GM12878 (cell line): ENCODE measurements around the gene TSC22D4. TPM values are rescaled to one million over a fixed set of nuclear protein-coding genes. Genes with fewer than 3 reads are reported as not detected.

ENCODE experiments used
- ATAC-seq: fragments of 200-7000 bp; cut with Tn5 transposase; 3 replicates; pipeline ENCODE4 v1.9.1; 2020; ENCODE audit warnings: mild to moderate bottlenecking, moderate library complexity
- BruUV-seq: library from RNA; stranded (reverse); fragments of 400-500 nt; replicated peaks from 2 replicates; lab custom pipeline; 2021; lab: Mats Ljungman, UMichigan
- CTCF ChIA-PET: fragments of 300-600 bp; sonication (Branson Sonifier 250); formaldehyde crosslinking; extraction: SDS; loops from one replicate; lab custom pipeline; 2021; ENCODE audit warnings: inconsistent platforms; lab: Yijun Ruan, JAX
- POLR2A ChIA-PET: fragments of 350-600 bp; formaldehyde crosslinking; extraction: SDS; loops from one replicate; lab custom pipeline; 2021; ENCODE audit warnings: inconsistent platforms; lab: Charles Lee
- RAD21 ChIA-PET: fragments of 300-600 bp; sonication (Branson Sonifier 250); formaldehyde crosslinking; loops from one replicate; lab custom pipeline; 2023; ENCODE audit warnings: antibody characterized with exemption; ENCODE audit not compliant: unreplicated experiment; lab: Charles Lee
- SMC1A ChIA-PET: fragments of 300-600 bp; sonication (Branson Sonifier 250); formaldehyde crosslinking; loops from one replicate; lab custom pipeline; 2023; ENCODE audit not compliant: unreplicated experiment, uncharacterized antibody; lab: Charles Lee
- DNase-seq: peaks from one replicate; pipeline ENCODE4 v3.0.0-alpha.2; 2011; ENCODE audit warnings: low read depth, low spot score
- FAIRE-seq: peaks from 3 replicates; lab custom pipeline; 2011; peaks lifted over from hg19 to GRCh38; lab: Jason Lieb, UNC
- H2AFZ ChIP-seq: 2 replicates; pipeline ENCODE4 v1.6.0; 2011; ENCODE audit warnings: low read depth, low read length, control low read depth; ENCODE audit not compliant: control insufficient read depth
- H3K27ac ChIP-seq: 2 replicates; pipeline ENCODE4 v1.5.1; 2011; ENCODE audit warnings: control low read depth; ENCODE audit not compliant: control insufficient read depth, insufficient read depth
- H3K27me3 ChIP-seq, 2 experiments: replicated peaks in 1 of 2; 2 replicates each; pipeline versions ENCODE4 v1.6.0 to v1.6.1; 2011; ENCODE audit warnings: low read length in 1 of 2; ENCODE audit not compliant: control insufficient read depth in 2 of 2, insufficient read depth in 2 of 2
- H3K36me3 ChIP-seq, 2 experiments: 2 replicates each; pipeline ENCODE4 v1.5.1; 2011; ENCODE audit warnings: low read length in 1 of 2; ENCODE audit not compliant: control insufficient read depth in 2 of 2, insufficient read depth in 2 of 2
- H3K4me1 ChIP-seq: 2 replicates; pipeline ENCODE4 v1.6.1; 2011; ENCODE audit warnings: mild to moderate bottlenecking, low read length, moderate library complexity, mixed read lengths; ENCODE audit not compliant: control insufficient read depth, insufficient read depth
- H3K4me2 ChIP-seq: 2 replicates; pipeline ENCODE4 v1.6.0; 2011; ENCODE audit warnings: control low read depth; ENCODE audit not compliant: control insufficient read depth, insufficient read depth
- H3K4me3 ChIP-seq: fragments of 200-600 bp; sonication (generic); 2 replicates; pipeline ENCODE4 v1.5.1; 2016
- H3K79me2 ChIP-seq: 2 replicates; pipeline ENCODE4 v1.6.0; 2011; ENCODE audit warnings: low read length; ENCODE audit not compliant: control insufficient read depth, insufficient read depth
- H3K9ac ChIP-seq: 2 replicates; pipeline ENCODE4 v1.8.0; 2011; ENCODE audit warnings: low read length, control low read depth, mixed read lengths; ENCODE audit not compliant: control insufficient read depth, insufficient read depth
- H3K9me3 ChIP-seq: replicated peaks from 3 replicates; pipeline ENCODE4 v1.5.1; 2011; ENCODE audit warnings: mild to moderate bottlenecking, low read length; ENCODE audit not compliant: control insufficient read depth, insufficient read depth
- H4K20me1 ChIP-seq: 2 replicates; pipeline ENCODE4 v1.6.0; 2011; ENCODE audit not compliant: control insufficient read depth, insufficient read depth
- ATF2 ChIP-seq: IDR thresholded peaks from 2 replicates; pipeline ENCODE4 v1.6.1; 2012; ENCODE audit warnings: low read length, inconsistent platforms
- BHLHE40 ChIP-seq, 2 experiments: fragments of 450-650 bp in 1 of 2; IDR thresholded peaks; 2 replicates each; pipeline ENCODE4 v1.6.1; 2011 to 2017; ENCODE audit warnings: low read depth in 2 of 2, borderline replicate concordance in 1 of 2, improper control_type of control experiment in 1 of 2, low read length in 1 of 2, mild to moderate bottlenecking in 1 of 2
- HDAC6 ChIP-seq: fragments of 200-600 bp; sonication (generic); IDR thresholded peaks from one replicate; pipeline ENCODE4 v1.8.0; 2017; ENCODE audit warnings: antibody characterized with exemption; ENCODE audit not compliant: unreplicated experiment
- IKZF1 ChIP-seq: fragments of 450-650 bp; conservative IDR thresholded peaks from 2 replicates; pipeline ENCODE4 v1.6.1; 2017; ENCODE audit warnings: antibody characterized with exemption, mild to moderate bottlenecking
- POLR2A ChIP-seq: IDR thresholded peaks from 2 replicates; pipeline ENCODE4 v1.6.1; 2011; ENCODE audit warnings: low read depth, mild to moderate bottlenecking, low read length
- POLR2AphosphoS2 ChIP-seq: IDR thresholded peaks from 2 replicates; pipeline ENCODE4 v1.6.1; 2011; ENCODE audit warnings: low read depth, mild to moderate bottlenecking, low read length, improper control_type of control experiment, moderate library complexity
- POLR2AphosphoS5 ChIP-seq: IDR thresholded peaks from 2 replicates; pipeline ENCODE4 v1.6.1; 2011; ENCODE audit warnings: mild to moderate bottlenecking, low read length, inconsistent platforms
- RAD51 ChIP-seq: fragments of 450-650 bp; IDR thresholded peaks from 2 replicates; pipeline ENCODE4 v1.6.1; 2016; ENCODE audit warnings: moderate library complexity, mild to moderate bottlenecking, inconsistent platforms
- SMC3 ChIP-seq: IDR thresholded peaks from 2 replicates; pipeline ENCODE4 v1.6.1; 2011; ENCODE audit warnings: low read length, improper control_type of control experiment, borderline replicate concordance
- SP1 ChIP-seq: IDR thresholded peaks from one replicate; pipeline ENCODE4 v1.6.1; 2011; ENCODE audit warnings: low read depth, low read length
- TAF1 ChIP-seq: IDR thresholded peaks from 2 replicates; pipeline ENCODE4 v1.6.1; 2011; ENCODE audit warnings: mild to moderate bottlenecking, low read depth, low read length, borderline replicate concordance
- TARDBP ChIP-seq: IDR thresholded peaks from 2 replicates; pipeline ENCODE4 v1.6.1; 2016; ENCODE audit warnings: borderline replicate concordance
- YY1 ChIP-seq: IDR thresholded peaks from 2 replicates; pipeline ENCODE4 v1.6.1; 2011; ENCODE audit warnings: low read depth, mild to moderate bottlenecking, low read length
- ZBTB33 ChIP-seq: fragments of 450-650 bp; IDR thresholded peaks from 2 replicates; pipeline ENCODE4 v1.6.1; 2017; ENCODE audit warnings: mild to moderate bottlenecking
- WGBS: methylation state at CpG from one replicate; pipeline ENCODE4 v1.1.6; 2016; ENCODE audit warnings: low lambda C conversion rate; ENCODE audit not compliant: insufficient replicate concordance, insufficient coverage; ENCODE audit errors: missing lambda C conversion rate; 5-methylcytosine and 5-hydroxymethylcytosine counted together
- in situ Hi-C: fragments of 300-500 bp; cut with MboI; formaldehyde crosslinking; loops from 9 replicates; pipeline ENCODE4 v1.14.3; 2018; ENCODE audit warnings: mixed read lengths
- intact Hi-C: fragments of 100-400 bp; cut with micrococcal nuclease; formaldehyde crosslinking; loops from one replicate; pipeline ENCODE4 v1.14.2; 2022; ENCODE audit not compliant: unreplicated experiment
- polyA plus RNA-seq, 11 experiments: library from polyadenylated mRNA; depleted of rRNA in 4 of 11; unstranded in 6 of 11; stranded (reverse) in 5 of 11; fragments of >200 nt; fragmentation: Nextera tagmentation in 4 of 11; fragmentation: Illumina TruSeq in 1 of 11; extraction: Ambion mirVana in 4 of 11; extraction: Trizol in 1 of 11; gene quantifications; 1 replicate in 1 of 11; 2 replicates in 10 of 11; pipeline versions ENCODE4 v1.2.1 to v1.2.3, GENCODE V29; 2011 to 2016; ENCODE audit warnings: inconsistent platforms in 2 of 11, missing spikeins in 2 of 11, low read depth in 1 of 11
- total RNA-seq, 4 experiments: library from RNA; depleted of rRNA in 3 of 4; stranded (reverse); fragments of >200 nt in 3 of 4; fragmentation: Illumina TruSeq in 1 of 4; extraction: Trizol in 1 of 4; gene quantifications; 2 replicates each; pipeline versions ENCODE4 v1.2.1 to v1.2.3, GENCODE V29; 2013 to 2021

TSC22D4 gene
- total and polyA plus RNA-seq, 10 of the 15 experiments (the other 5 are each of a cell fraction or from before 2014, with no cell fraction given) = 0.50 to 65.7 (median 24.4) TPM

GRCh38 chr7:100433592-100434296, 45.3 kb downstream of the TSC22D4 start:
- in situ Hi-C loops = no loop called here
- H3K27me3 ChIP-seq = no peaks in the 10 kb centered on the region
- H3K4me2 ChIP-seq = peak overlapping the region; percentile 5
- ChIA-PET POLR2A (interaction anchor here (0.6 to 1.2 kb wide), 4 partner anchors 9 to 53 kb away, joined by 3 to 5 read pairs (median 4); no protein-coding TSS in a partner anchor), SMC1A (interaction anchor here (0.6 to 1.4 kb wide), 3 partner anchors 17 to 22 kb away, joined by 3 to 6 read pairs (median 4); no protein-coding TSS in a partner anchor), RAD21 (interaction anchor here (1.3 to 2.0 kb wide), 2 partner anchors 59 to 67 kb away, joined by 3 to 4 read pairs; no protein-coding TSS in a partner anchor), CTCF (interaction anchor here (0.6 to 1.9 kb wide), 3 partner anchors 9 to 59 kb away, joined by 3 to 6 read pairs (median 4); no protein-coding TSS in a partner anchor)
- peaks cover 5 to 16% of the 10 kb centered on the region in 2 experiments; a peak in 3 of 4 replicates for H3K36me3 ChIP-seq
- H3K4me3 ChIP-seq = no peak overlapping the region
- DNase-seq (no peak), ATAC-seq (no peak)
- intact Hi-C loops = no loop called here
- no peak overlapping the region for H2AFZ ChIP-seq
- no peak overlapping the region for H3K27ac ChIP-seq
- H3K79me2 ChIP-seq = peaks cover 56% of the 10 kb centered on the region
- WGBS = 64% methylated on average over 10 of the region's 10 CpGs
- H3K4me1 ChIP-seq = peaks cover 24% of the 10 kb centered on the region
- TF ChIP-seq POLR2AphosphoS5 = peak; percentile 68; the same call in 1 of the 2 replicates
- TF ChIP-seq TAF1 = no peak
- TF ChIP-seq HDAC6 = no peak
- TF ChIP-seq BHLHE40 (IDR thresholded peaks at IDR 0.05; ENCODE audit: borderline replicate concordance in 1 of 2, low read depth in 2 of 2, low read length in 1 of 2) = peak; percentile 51 to 74; a peak in 2 of 4 replicates
- TF ChIP-seq POLR2A = peak; percentile 35; the same call in 1 of the 2 replicates
- TF ChIP-seq, all 136 proteins: peak for 3
- no peaks in the 10 kb centered on the region for H3K9me3 ChIP-seq
- no TSS peak for BruUV-seq
- no peak overlapping the region for H3K9ac ChIP-seq
- no peak for FAIRE-seq
- H4K20me1 ChIP-seq = no peaks in the 10 kb centered on the region

GRCh38 chr7:100433276-100433591, 45.8 kb downstream of the TSC22D4 start:
- Histone ChIP-seq H3K9me3 (no peaks in the 10 kb centered on the region), H4K20me1 (no peaks in the 10 kb centered on the region), H3K9ac (no peak overlapping the region), H3K27ac (no peak overlapping the region), H3K36me3 (peaks cover 5 to 16% of the 10 kb centered on the region in 2 experiments; a peak in 3 of 4 replicates), H3K4me2 (peak overlapping the region; percentile 0; the same call in 1 of the 2 replicates), H3K4me1 (peaks cover 24% of the 10 kb centered on the region), H3K79me2 (peaks cover 56% of the 10 kb centered on the region), H3K27me3 (no peaks in the 10 kb centered on the region), H2AFZ (no peak overlapping the region), H3K4me3 (no peak overlapping the region)
- intact Hi-C loops = no loop called here
- BruUV-seq = no TSS peak
- in situ Hi-C loops = no loop called here
- DNase-seq (no peak), FAIRE-seq (no peak), ATAC-seq (no peak)
- 36% methylated on average over 4 of the region's 4 CpGs for WGBS
- CTCF ChIA-PET = interaction anchor here (1.9 kb wide), 1 partner anchor 58 kb away, joined by 4 read pairs; no protein-coding TSS in a partner anchor
- POLR2A ChIA-PET = interaction anchor here (0.9 to 1.0 kb wide), 2 partner anchors 26 to 31 kb away, joined by 3 to 5 read pairs; partner anchors contain the start of gene SPACDR
- RAD21 ChIA-PET = interaction anchor here (1.3 to 2.0 kb wide), 2 partner anchors 58 to 67 kb away, joined by 3 to 4 read pairs; no protein-coding TSS in a partner anchor
- SMC1A ChIA-PET = no interaction called here
- TF ChIP-seq TARDBP (no peak), SP1 (no peak), YY1 (no peak), IKZF1 (no peak), ZBTB33 (no peak), POLR2AphosphoS2 (no peak), RAD51 (no peak), ATF2 (no peak), SMC3 (no peak)
